Mucosa of rectum (tissue), 2 donors: ENCODE data around the gene SPACA5B.
"Not testable (repeated sequence)": the region's sequence is repeated elsewhere in the genome, so short reads cannot be mapped to it uniquely, and the experiment has no call there.

Experiments
- H3K27ac ChIP-seq, 2 donors: one replicate each; pipeline ENCODE4 v1.7.0; 2013; ENCODE audit warnings: inconsistent platforms in 2 of 2, low read depth in 2 of 2, low read length in 2 of 2
- H3K27me3 ChIP-seq, 2 donors: one replicate each; pipeline ENCODE4 v1.7.0; 2013; ENCODE audit warnings: low read length in 2 of 2; ENCODE audit not compliant: control insufficient read depth in 2 of 2, insufficient read depth in 2 of 2
- H3K36me3 ChIP-seq, 2 donors: one replicate each; pipeline ENCODE4 v1.7.0; 2013; ENCODE audit warnings: low read length in 2 of 2; ENCODE audit not compliant: control insufficient read depth in 2 of 2, insufficient read depth in 2 of 2
- H3K4me1 ChIP-seq, 2 donors: one replicate each; pipeline ENCODE4 v1.7.0; 2013; ENCODE audit warnings: low read length in 2 of 2, mild to moderate bottlenecking in 1 of 2; ENCODE audit not compliant: control insufficient read depth in 2 of 2, insufficient read depth in 2 of 2
- H3K4me3 ChIP-seq, 2 donors: one replicate each; pipeline ENCODE4 v1.7.0; 2013; ENCODE audit warnings: low read length in 2 of 2
- H3K9ac ChIP-seq, 2 donors: one replicate each; pipeline ENCODE4 v1.7.0; 2013; ENCODE audit warnings: low read length in 2 of 2, low read depth in 1 of 2, mild to moderate bottlenecking in 1 of 2
- H3K9me3 ChIP-seq, 2 donors: one replicate each; pipeline ENCODE4 v1.7.0; 2013; ENCODE audit warnings: low read length in 2 of 2; ENCODE audit not compliant: control insufficient read depth in 2 of 2
- donor health status: healthy.
- donor health status: Normal muscosa, but diverticular disease.

The SPACA5B gene

GRCh38 chrX:48130326-48130725, at the start of gene SPACA5B:
SPACA5B (plus strand) TSS chrX:48130626; CDS start chrX:48130688, 62 bp downstream.
- H3K9ac ChIP-seq, H3K36me3 ChIP-seq, H3K4me1 ChIP-seq, H3K27me3 ChIP-seq, H3K27ac ChIP-seq, H3K4me3 ChIP-seq, H3K9me3 ChIP-seq: not testable (repeated sequence)

- peaks cover 2% of the 10 kb centered on the region in 2 donors for H3K27me3 ChIP-seq
- no peak overlapping the region for H3K9ac ChIP-seq
- no peak overlapping the region for H3K27ac ChIP-seq
Observed at GRCh38 chrX:48083212-48083611, 47.2 kb upstream of the SPACA5B start.

GRCh38 chrX:48083706-48084105, 46.7 kb upstream of the SPACA5B start:
- no peaks in the 10 kb centered on the region for H3K4me1 ChIP-seq

More at GRCh38 chrX:48083212-48083611, 47.2 kb upstream of the SPACA5B start:
- Histone ChIP-seq H3K4me1 (no peaks in the 10 kb centered on the region), H3K9me3 (no peaks in the 10 kb centered on the region), H3K4me3 (no peak overlapping the region), H3K36me3 (no peaks in the 10 kb centered on the region)

GRCh38 chrX:48086082-48086481, 44.3 kb upstream of the SPACA5B start:
- Histone ChIP-seq H3K27ac (no peak overlapping the region), H3K9ac (no peak overlapping the region), H3K36me3 (no peaks in the 10 kb centered on the region), H3K4me1 (no peaks in the 10 kb centered on the region), H3K27me3 (peaks cover 4 to 6% of the 10 kb centered on the region in 2 donors), H3K9me3 (no peaks in the 10 kb centered on the region), H3K4me3 (no peak overlapping the region)

More at GRCh38 chrX:48083706-48084105, 46.7 kb upstream of the SPACA5B start:
- Histone ChIP-seq H3K27me3 (peaks cover 2% of the 10 kb centered on the region in 2 donors), H3K27ac (no peak overlapping the region), H3K36me3 (no peaks in the 10 kb centered on the region), H3K9ac (no peak overlapping the region), H3K4me3 (no peak overlapping the region), H3K9me3 (no peaks in the 10 kb centered on the region)

- H3K9me3 ChIP-seq = no peaks in the 10 kb centered on the region
- no peak overlapping the region for H3K4me3 ChIP-seq
- no peak overlapping the region for H3K9ac ChIP-seq
- no peaks in the 10 kb centered on the region for H3K36me3 ChIP-seq
- no peaks in the 10 kb centered on the region for H3K4me1 ChIP-seq
- H3K27me3 ChIP-seq = peaks cover 2 to 6% of the 10 kb centered on the region in 2 donors
- no peak overlapping the region for H3K27ac ChIP-seq
Observed at GRCh38 chrX:48090123-48090522, 40.3 kb upstream of the SPACA5B start.

- not testable (repeated sequence) for H3K27me3 ChIP-seq, H3K27ac ChIP-seq, H3K4me1 ChIP-seq
Observed at GRCh38 chrX:48092558-48092957, 37.9 kb upstream of the SPACA5B start.

GRCh38 chrX:48101443-48101842, 29.0 kb upstream of the SPACA5B start:
- no peaks in the 10 kb centered on the region for H3K9me3 ChIP-seq
- H3K27me3 ChIP-seq = no peaks in the 10 kb centered on the region
- H3K9ac ChIP-seq = no peak overlapping the region
- no peaks in the 10 kb centered on the region for H3K36me3 ChIP-seq
- H3K27ac ChIP-seq = no peak overlapping the region
- H3K4me1 ChIP-seq = no peaks in the 10 kb centered on the region
- H3K4me3 ChIP-seq = no peak overlapping the region

More at GRCh38 chrX:48092558-48092957, 37.9 kb upstream of the SPACA5B start:
- not testable (repeated sequence) for H3K36me3 ChIP-seq, H3K9ac ChIP-seq, H3K9me3 ChIP-seq, H3K4me3 ChIP-seq

- Histone ChIP-seq H3K36me3 (no peaks in the 10 kb centered on the region), H3K4me3 (no peak overlapping the region), H3K27me3 (no peaks in the 10 kb centered on the region), H3K9me3 (no peaks in the 10 kb centered on the region), H3K27ac (no peak overlapping the region), H3K4me1 (no peaks in the 10 kb centered on the region), H3K9ac (no peak overlapping the region)
Observed at GRCh38 chrX:48102874-48103374, 27.5 kb upstream of the SPACA5B start.

GRCh38 chrX:48107717-48108116, 22.7 kb upstream of the SPACA5B start:
- Histone ChIP-seq H3K9ac (no peak overlapping the region), H3K36me3 (no peaks in the 10 kb centered on the region), H3K4me1 (no peaks in the 10 kb centered on the region), H3K4me3 (no peak overlapping the region), H3K27ac (no peak overlapping the region), H3K9me3 (no peaks in the 10 kb centered on the region), H3K27me3 (no peaks in the 10 kb centered on the region)

- not testable (repeated sequence) for H3K27ac ChIP-seq, H3K4me3 ChIP-seq, H3K27me3 ChIP-seq, H3K9ac ChIP-seq, H3K9me3 ChIP-seq, H3K36me3 ChIP-seq, H3K4me1 ChIP-seq
Observed at GRCh38 chrX:48125286-48125685, 5.1 kb upstream of the SPACA5B start.
